Measurements from ENCODE around the gene LDHA. TPM values are rescaled to one million over a fixed set of nuclear protein-coding genes. Genes with fewer than 3 reads are reported as not detected.

The LDHA gene
- total and polyA plus RNA-seq, 2 of the 13 experiments (the other 11 are each of a cell fraction or from before 2014, with no cell fraction given), result 805 to 1,547 TPM

DNA sequence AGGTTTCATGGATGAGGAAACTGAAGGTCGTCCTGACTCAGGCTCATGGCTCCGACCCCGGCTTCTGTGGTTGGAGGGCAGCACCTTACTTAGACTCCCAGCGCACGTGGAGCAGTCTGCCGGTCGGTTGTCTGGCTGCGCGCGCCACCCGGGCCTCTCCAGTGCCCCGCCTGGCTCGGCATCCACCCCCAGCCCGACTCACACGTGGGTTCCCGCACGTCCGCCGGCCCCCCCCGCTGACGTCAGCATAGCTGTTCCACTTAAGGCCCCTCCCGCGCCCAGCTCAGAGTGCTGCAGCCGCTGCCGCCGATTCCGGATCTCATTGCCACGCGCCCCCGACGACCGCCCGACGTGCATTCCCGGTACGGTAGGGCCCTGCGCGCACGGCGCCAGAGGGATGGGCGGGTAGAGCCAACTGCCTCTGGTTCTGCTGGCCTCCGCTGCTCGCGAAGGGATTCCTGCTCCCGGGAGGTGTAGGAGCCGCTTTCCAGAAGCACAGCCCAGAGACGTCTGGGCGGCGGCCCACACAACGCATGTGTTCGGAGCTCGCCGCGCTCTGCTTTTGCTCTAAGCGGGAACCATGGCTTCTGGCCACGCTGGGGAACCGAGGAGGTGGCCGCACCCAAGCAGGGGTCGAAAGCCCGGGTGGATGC lies at the start of gene LDHA (continued):
- TF ChIP-seq, protein P1, sequence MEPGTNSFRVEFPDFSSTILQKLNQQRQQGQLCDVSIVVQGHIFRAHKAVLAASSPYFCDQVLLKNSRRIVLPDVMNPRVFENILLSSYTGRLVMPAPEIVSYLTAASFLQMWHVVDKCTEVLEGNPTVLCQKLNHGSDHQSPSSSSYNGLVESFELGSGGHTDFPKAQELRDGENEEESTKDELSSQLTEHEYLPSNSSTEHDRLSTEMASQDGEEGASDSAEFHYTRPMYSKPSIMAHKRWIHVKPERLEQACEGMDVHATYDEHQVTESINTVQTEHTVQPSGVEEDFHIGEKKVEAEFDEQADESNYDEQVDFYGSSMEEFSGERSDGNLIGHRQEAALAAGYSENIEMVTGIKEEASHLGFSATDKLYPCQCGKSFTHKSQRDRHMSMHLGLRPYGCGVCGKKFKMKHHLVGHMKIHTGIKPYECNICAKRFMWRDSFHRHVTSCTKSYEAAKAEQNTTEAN (CRISPR knock-in tag; conservative IDR thresholded peaks at IDR 0.05), result peak; percentile 90
- TF ChIP-seq, protein P2, sequence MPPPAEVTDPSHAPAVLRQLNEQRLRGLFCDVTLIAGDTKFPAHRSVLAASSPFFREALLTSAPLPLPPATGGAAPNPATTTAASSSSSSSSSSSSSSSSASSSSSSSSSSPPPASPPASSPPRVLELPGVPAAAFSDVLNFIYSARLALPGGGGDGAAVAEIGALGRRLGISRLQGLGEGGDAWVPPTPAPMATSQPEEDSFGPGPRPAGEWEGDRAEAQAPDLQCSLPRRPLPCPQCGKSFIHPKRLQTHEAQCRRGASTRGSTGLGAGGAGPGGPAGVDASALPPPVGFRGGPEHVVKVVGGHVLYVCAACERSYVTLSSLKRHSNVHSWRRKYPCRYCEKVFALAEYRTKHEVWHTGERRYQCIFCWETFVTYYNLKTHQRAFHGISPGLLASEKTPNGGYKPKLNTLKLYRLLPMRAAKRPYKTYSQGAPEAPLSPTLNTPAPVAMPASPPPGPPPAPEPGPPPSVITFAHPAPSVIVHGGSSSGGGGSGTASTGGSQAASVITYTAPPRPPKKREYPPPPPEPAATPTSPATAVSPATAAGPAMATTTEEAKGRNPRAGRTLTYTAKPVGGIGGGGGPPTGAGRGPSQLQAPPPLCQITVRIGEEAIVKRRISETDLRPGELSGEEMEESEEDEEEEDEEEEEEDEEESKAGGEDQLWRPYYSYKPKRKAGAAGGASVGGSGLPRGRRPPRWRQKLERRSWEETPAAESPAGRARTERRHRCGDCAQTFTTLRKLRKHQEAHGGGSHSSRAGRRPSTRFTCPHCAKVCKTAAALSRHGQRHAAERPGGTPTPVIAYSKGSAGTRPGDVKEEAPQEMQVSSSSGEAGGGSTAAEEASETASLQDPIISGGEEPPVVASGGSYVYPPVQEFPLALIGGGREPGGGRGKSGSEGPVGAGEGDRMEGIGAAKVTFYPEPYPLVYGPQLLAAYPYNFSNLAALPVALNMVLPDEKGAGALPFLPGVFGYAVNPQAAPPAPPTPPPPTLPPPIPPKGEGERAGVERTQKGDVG (CRISPR knock-in tag; IDR thresholded peaks at IDR 0.05; ENCODE audit: borderline replicate concordance), result peak; percentile 88; the same call in 1 of the 2 replicates
- TF ChIP-seq, protein P3, sequence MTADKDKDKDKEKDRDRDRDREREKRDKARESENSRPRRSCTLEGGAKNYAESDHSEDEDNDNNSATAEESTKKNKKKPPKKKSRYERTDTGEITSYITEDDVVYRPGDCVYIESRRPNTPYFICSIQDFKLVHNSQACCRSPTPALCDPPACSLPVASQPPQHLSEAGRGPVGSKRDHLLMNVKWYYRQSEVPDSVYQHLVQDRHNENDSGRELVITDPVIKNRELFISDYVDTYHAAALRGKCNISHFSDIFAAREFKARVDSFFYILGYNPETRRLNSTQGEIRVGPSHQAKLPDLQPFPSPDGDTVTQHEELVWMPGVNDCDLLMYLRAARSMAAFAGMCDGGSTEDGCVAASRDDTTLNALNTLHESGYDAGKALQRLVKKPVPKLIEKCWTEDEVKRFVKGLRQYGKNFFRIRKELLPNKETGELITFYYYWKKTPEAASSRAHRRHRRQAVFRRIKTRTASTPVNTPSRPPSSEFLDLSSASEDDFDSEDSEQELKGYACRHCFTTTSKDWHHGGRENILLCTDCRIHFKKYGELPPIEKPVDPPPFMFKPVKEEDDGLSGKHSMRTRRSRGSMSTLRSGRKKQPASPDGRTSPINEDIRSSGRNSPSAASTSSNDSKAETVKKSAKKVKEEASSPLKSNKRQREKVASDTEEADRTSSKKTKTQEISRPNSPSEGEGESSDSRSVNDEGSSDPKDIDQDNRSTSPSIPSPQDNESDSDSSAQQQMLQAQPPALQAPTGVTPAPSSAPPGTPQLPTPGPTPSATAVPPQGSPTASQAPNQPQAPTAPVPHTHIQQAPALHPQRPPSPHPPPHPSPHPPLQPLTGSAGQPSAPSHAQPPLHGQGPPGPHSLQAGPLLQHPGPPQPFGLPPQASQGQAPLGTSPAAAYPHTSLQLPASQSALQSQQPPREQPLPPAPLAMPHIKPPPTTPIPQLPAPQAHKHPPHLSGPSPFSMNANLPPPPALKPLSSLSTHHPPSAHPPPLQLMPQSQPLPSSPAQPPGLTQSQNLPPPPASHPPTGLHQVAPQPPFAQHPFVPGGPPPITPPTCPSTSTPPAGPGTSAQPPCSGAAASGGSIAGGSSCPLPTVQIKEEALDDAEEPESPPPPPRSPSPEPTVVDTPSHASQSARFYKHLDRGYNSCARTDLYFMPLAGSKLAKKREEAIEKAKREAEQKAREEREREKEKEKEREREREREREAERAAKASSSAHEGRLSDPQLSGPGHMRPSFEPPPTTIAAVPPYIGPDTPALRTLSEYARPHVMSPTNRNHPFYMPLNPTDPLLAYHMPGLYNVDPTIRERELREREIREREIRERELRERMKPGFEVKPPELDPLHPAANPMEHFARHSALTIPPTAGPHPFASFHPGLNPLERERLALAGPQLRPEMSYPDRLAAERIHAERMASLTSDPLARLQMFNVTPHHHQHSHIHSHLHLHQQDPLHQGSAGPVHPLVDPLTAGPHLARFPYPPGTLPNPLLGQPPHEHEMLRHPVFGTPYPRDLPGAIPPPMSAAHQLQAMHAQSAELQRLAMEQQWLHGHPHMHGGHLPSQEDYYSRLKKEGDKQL (CRISPR knock-in tag; IDR thresholded peaks at IDR 0.05; ENCODE audit: low read depth), result no peak; the same call in 1 of the 2 replicates
- TF ChIP-seq NBN (conservative IDR thresholded peaks at IDR 0.05) (no peak), SAP130 (CRISPR knock-in tag; IDR thresholded peaks at IDR 0.05; ENCODE audit: low read depth) (peak; percentile 98), ZNF530 (CRISPR knock-in tag; IDR thresholded peaks at IDR 0.05; ENCODE audit: low read depth) (no peak; the same call in 1 of the 2 replicates), BRCA1 (CRISPR knock-in tag; IDR thresholded peaks at IDR 0.05) (peak; percentile 87), HNRNPK (IDR thresholded peaks at IDR 0.05; ENCODE audit: low read depth, low read length, poor library complexity, severe bottlenecking) (peak; percentile 52), ZNF747 (CRISPR knock-in tag; IDR thresholded peaks at IDR 0.05; ENCODE audit: borderline replicate concordance) (peak; percentile 98), ZFP62 (CRISPR knock-in tag; IDR thresholded peaks at IDR 0.05) (no peak), NFIB (CRISPR knock-in tag; IDR thresholded peaks at IDR 0.05; ENCODE audit: borderline replicate concordance) (no peak), THYN1 (CRISPR knock-in tag; IDR thresholded peaks at IDR 0.05; ENCODE audit: borderline replicate concordance, low read depth) (peak; percentile 92; the same call in 1 of the 2 replicates)
- TF ChIP-seq, protein P4, sequence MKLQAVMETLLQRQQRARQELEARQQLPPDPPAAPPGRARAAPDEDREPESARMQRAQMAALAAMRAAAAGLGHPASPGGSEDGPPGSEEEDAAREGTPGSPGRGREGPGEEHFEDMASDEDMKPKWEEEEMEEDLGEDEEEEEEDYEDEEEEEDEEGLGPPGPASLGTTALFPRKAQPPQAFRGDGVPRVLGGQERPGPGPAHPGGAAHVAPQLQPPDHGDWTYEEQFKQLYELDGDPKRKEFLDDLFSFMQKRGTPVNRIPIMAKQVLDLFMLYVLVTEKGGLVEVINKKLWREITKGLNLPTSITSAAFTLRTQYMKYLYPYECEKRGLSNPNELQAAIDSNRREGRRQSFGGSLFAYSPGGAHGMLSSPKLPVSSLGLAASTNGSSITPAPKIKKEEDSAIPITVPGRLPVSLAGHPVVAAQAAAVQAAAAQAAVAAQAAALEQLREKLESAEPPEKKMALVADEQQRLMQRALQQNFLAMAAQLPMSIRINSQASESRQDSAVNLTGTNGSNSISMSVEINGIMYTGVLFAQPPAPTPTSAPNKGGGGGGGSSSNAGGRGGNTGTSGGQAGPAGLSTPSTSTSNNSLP (IDR thresholded peaks at IDR 0.05; ENCODE audit: low read depth, low read length), result peak; percentile 33; the same call in 1 of the 2 replicates
- TF ChIP-seq, protein P5, sequence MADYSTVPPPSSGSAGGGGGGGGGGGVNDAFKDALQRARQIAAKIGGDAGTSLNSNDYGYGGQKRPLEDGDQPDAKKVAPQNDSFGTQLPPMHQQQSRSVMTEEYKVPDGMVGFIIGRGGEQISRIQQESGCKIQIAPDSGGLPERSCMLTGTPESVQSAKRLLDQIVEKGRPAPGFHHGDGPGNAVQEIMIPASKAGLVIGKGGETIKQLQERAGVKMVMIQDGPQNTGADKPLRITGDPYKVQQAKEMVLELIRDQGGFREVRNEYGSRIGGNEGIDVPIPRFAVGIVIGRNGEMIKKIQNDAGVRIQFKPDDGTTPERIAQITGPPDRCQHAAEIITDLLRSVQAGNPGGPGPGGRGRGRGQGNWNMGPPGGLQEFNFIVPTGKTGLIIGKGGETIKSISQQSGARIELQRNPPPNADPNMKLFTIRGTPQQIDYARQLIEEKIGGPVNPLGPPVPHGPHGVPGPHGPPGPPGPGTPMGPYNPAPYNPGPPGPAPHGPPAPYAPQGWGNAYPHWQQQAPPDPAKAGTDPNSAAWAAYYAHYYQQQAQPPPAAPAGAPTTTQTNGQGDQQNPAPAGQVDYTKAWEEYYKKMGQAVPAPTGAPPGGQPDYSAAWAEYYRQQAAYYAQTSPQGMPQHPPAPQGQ (CRISPR knock-in tag; IDR thresholded peaks at IDR 0.05; ENCODE audit: borderline replicate concordance), result no peak; the same call in 1 of the 2 replicates
